Endothelial cell of umbilical vein (primary cell): ENCODE data around the gene MT1M. TPM values are rescaled to one million over a fixed set of nuclear protein-coding genes. Genes with fewer than 3 reads are reported as not detected.

Experiments
- BruUV-seq: library from RNA; stranded (reverse); fragments of 400-500 nt; replicated peaks from 2 replicates; lab custom pipeline; 2021; lab: Mats Ljungman, UMichigan
- CTCF ChIA-PET: fragments of 300-600, 350-600 bp; sonication (Branson Sonifier 250); formaldehyde crosslinking; loops from one replicate; lab custom pipeline; 2021; ENCODE audit warnings: antibody characterized with exemption, inconsistent platforms; lab: Charles Lee
- POLR2A ChIA-PET: fragments of 300-600, 350-600 bp; sonication (Branson Sonifier 250); formaldehyde crosslinking; loops from one replicate; lab custom pipeline; 2021; ENCODE audit warnings: antibody characterized with exemption, inconsistent platforms; lab: Charles Lee
- DNase-seq: peaks from one replicate; pipeline ENCODE4 v3.0.0-alpha.2; 2011; ENCODE audit warnings: low read depth, low spot score
- FAIRE-seq: peaks from 2 replicates; lab custom pipeline; 2011; peaks lifted over from hg19 to GRCh38; lab: Jason Lieb, UNC
- H2AFZ ChIP-seq: 2 replicates; pipeline ENCODE4 v1.6.0; 2012; ENCODE audit warnings: low read depth, low read length, control low read depth, inconsistent platforms
- H3K27ac ChIP-seq: 2 replicates; pipeline ENCODE4 v1.5.1; 2011; ENCODE audit warnings: low read depth, mild to moderate bottlenecking, control low read depth, low read length, moderate library complexity; ENCODE audit not compliant: insufficient read depth
- H3K27me3 ChIP-seq, 2 experiments: 2 replicates each; pipeline versions ENCODE4 v1.6.0 to v1.6.1; 2011; ENCODE audit warnings: low read length in 2 of 2, mixed read lengths in 1 of 2; ENCODE audit not compliant: control insufficient read depth in 2 of 2, insufficient read depth in 2 of 2
- H3K36me3 ChIP-seq, 2 experiments: 2 replicates in 1 of 2; 3 replicates in 1 of 2; pipeline ENCODE4 v1.5.1; 2011; ENCODE audit warnings: low read length in 2 of 2, mild to moderate bottlenecking in 1 of 2, moderate library complexity in 1 of 2; ENCODE audit not compliant: control insufficient read depth in 2 of 2, insufficient read depth in 2 of 2; ENCODE audit errors: extremely low read depth in 1 of 2
- H3K4me1 ChIP-seq: 3 replicates; pipeline ENCODE4 v1.5.1; 2011; ENCODE audit warnings: mild to moderate bottlenecking, low read length; ENCODE audit not compliant: control insufficient read depth, insufficient read depth; ENCODE audit errors: extremely low read depth
- H3K4me2 ChIP-seq: 2 replicates; pipeline ENCODE4 v1.6.1; 2011; ENCODE audit warnings: low read length, control low read depth, mixed read lengths; ENCODE audit not compliant: insufficient read depth
- H3K4me3 ChIP-seq, 3 experiments: fragments of 200-600 bp in 1 of 3; sonication (generic), shearing (Covaris generic) in 1 of 3; replicated peaks in 1 of 3; 2 replicates each; pipeline ENCODE4 v1.5.1; 2011 to 2016; ENCODE audit warnings: control low read depth in 3 of 3, low read length in 3 of 3, mild to moderate bottlenecking in 2 of 3, inconsistent platforms in 1 of 3, low read depth in 1 of 3, moderate library complexity in 1 of 3; ENCODE audit not compliant: insufficient read depth in 1 of 3
- H3K79me2 ChIP-seq: 2 replicates; pipeline ENCODE4 v1.6.0; 2012; ENCODE audit warnings: low read length, inconsistent platforms; ENCODE audit not compliant: control insufficient read depth, insufficient read depth
- H3K9ac ChIP-seq: replicated peaks from 2 replicates; pipeline ENCODE3; 2011; ENCODE audit warnings: low read length, control low read depth; ENCODE audit not compliant: insufficient read depth; ENCODE audit errors: extremely low read depth
- H3K9me1 ChIP-seq: replicated peaks from 3 replicates; pipeline ENCODE4 v1.6.0; 2011; ENCODE audit warnings: mild to moderate bottlenecking, low read length; ENCODE audit not compliant: control insufficient read depth, insufficient read depth; ENCODE audit errors: extremely low read depth
- H3K9me3 ChIP-seq: replicated peaks from 2 replicates; pipeline ENCODE4 v1.5.1; 2012; ENCODE audit warnings: low read length, inconsistent platforms; ENCODE audit not compliant: control insufficient read depth, insufficient read depth
- H4K20me1 ChIP-seq: replicated peaks from 2 replicates; pipeline ENCODE3; 2011; ENCODE audit warnings: mild to moderate bottlenecking, low read length; ENCODE audit not compliant: control insufficient read depth, insufficient read depth; ENCODE audit errors: extremely low read depth
- EZH2 ChIP-seq: IDR thresholded peaks from 2 replicates; pipeline ENCODE4 v1.6.1; 2012; ENCODE audit warnings: borderline replicate concordance, low read depth, mild to moderate bottlenecking, moderate library complexity, low read length, inconsistent platforms; ENCODE audit not compliant: severe bottlenecking
- FOS ChIP-seq: IDR thresholded peaks from 2 replicates; pipeline ENCODE4 v1.6.1; 2011; ENCODE audit warnings: mild to moderate bottlenecking, low read length, moderate library complexity, borderline replicate concordance; ENCODE audit not compliant: insufficient read depth
- GATA2 ChIP-seq: IDR thresholded peaks from 2 replicates; pipeline ENCODE4 v1.7.0; 2011; ENCODE audit warnings: low read depth, mild to moderate bottlenecking, moderate library complexity, mixed read lengths, low read length; ENCODE audit not compliant: insufficient read length, insufficient read depth
- JUN ChIP-seq: IDR thresholded peaks from 2 replicates; pipeline ENCODE4 v1.6.1; 2011; ENCODE audit warnings: borderline replicate concordance, low read depth; ENCODE audit not compliant: insufficient read length, insufficient read depth
- MAX ChIP-seq: IDR thresholded peaks from 2 replicates; pipeline ENCODE4 v1.6.1; 2011; ENCODE audit not compliant: insufficient read depth, insufficient read length
- MYC ChIP-seq: IDR thresholded peaks from one replicate; pipeline ENCODE4 v1.6.1; 2011; ENCODE audit warnings: mild to moderate bottlenecking, low read depth, low read length
- POLR2A ChIP-seq: IDR thresholded peaks from 2 replicates; pipeline ENCODE4 v1.6.1; 2012; ENCODE audit warnings: low read depth, mild to moderate bottlenecking, control low read depth, low read length
- POLR2AphosphoS5 ChIP-seq: IDR thresholded peaks from 2 replicates; pipeline ENCODE4 v1.6.1; 2012; ENCODE audit warnings: low read depth, mild to moderate bottlenecking, control low read depth, low read length, moderate library complexity; ENCODE audit not compliant: insufficient read depth
- dilution Hi-C: fragments of 300-500 bp; cut with MboI; formaldehyde crosslinking; loops from one replicate; pipeline ENCODE4 v1.15.0; 2019; ENCODE audit warnings: low sequenced_read_pairs; ENCODE audit not compliant: extremely low pct_ligation_motif_present
- intact Hi-C: fragments of 100-400 bp; cut with micrococcal nuclease; formaldehyde crosslinking; loops from one replicate; pipeline ENCODE4 v1.10.0; 2022
- polyA plus RNA-seq, 4 experiments: library from polyadenylated mRNA; depleted of rRNA in 3 of 4; stranded (reverse) in 3 of 4; unstranded in 1 of 4; fragments of >200 nt; gene quantifications; 2 replicates each; pipeline versions ENCODE4 v1.2.1 to v1.2.3, GENCODE V29; 2011 to 2012; ENCODE audit warnings: missing spikeins in 1 of 4
- total RNA-seq: library from RNA; stranded (reverse); gene quantifications from 2 replicates; pipeline ENCODE4 v1.2.3, GENCODE V29; 2021
- TF ChIP-seq, protein P1 (sequence below), 2 donors: IDR thresholded peaks; 1 replicate in 1 of 2; 2 replicates in 1 of 2; pipeline ENCODE4 v1.5.1; 2011; ENCODE audit warnings: low read length in 2 of 2, mild to moderate bottlenecking in 2 of 2, moderate library complexity in 2 of 2, control low read depth in 1 of 2, inconsistent platforms in 1 of 2, low read depth in 1 of 2; ENCODE audit not compliant: insufficient read depth in 1 of 2; ENCODE audit errors: extremely low read depth in 1 of 2

MT1M gene
- total and polyA plus RNA-seq, 2 donors (not counting 3 experiments of a cell fraction or from before 2014, with no cell fraction given), result 4.3 to 4.6 TPM

GRCh38 chr16:56649271-56649670 lies 16.8 kb downstream of the MT1M start:
- dilution Hi-C loops (no loop called here), intact Hi-C loops (no loop called here)
- no peak overlapping the region for H2AFZ ChIP-seq
- no peaks in the 10 kb centered on the region for H4K20me1 ChIP-seq
- no peak overlapping the region for H3K9ac ChIP-seq
- H3K4me1 ChIP-seq, result no peaks in the 10 kb centered on the region
- DNase-seq (no peak), FAIRE-seq (no peak)
- POLR2A ChIA-PET, result no interaction called here
- H3K36me3 ChIP-seq, result no peaks in the 10 kb centered on the region
- TF ChIP-seq GATA2 (no peak), FOS (no peak), POLR2AphosphoS5 (no peak), EZH2 (no peak), POLR2A (no peak), MYC (no peak), MAX (no peak), JUN (no peak)
- TF ChIP-seq, protein P1, sequence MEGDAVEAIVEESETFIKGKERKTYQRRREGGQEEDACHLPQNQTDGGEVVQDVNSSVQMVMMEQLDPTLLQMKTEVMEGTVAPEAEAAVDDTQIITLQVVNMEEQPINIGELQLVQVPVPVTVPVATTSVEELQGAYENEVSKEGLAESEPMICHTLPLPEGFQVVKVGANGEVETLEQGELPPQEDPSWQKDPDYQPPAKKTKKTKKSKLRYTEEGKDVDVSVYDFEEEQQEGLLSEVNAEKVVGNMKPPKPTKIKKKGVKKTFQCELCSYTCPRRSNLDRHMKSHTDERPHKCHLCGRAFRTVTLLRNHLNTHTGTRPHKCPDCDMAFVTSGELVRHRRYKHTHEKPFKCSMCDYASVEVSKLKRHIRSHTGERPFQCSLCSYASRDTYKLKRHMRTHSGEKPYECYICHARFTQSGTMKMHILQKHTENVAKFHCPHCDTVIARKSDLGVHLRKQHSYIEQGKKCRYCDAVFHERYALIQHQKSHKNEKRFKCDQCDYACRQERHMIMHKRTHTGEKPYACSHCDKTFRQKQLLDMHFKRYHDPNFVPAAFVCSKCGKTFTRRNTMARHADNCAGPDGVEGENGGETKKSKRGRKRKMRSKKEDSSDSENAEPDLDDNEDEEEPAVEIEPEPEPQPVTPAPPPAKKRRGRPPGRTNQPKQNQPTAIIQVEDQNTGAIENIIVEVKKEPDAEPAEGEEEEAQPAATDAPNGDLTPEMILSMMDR (IDR thresholded peaks at IDR 0.05; ENCODE audit: extremely low read depth in 1 of 2, insufficient read depth in 1 of 2, low read depth in 1 of 2, low read length in 2 of 2), result no peak
- H3K4me3 ChIP-seq, result no peak overlapping the region
- no peak overlapping the region for H3K4me2 ChIP-seq
- H3K79me2 ChIP-seq, result no peaks in the 10 kb centered on the region
- no peaks in the 10 kb centered on the region for H3K9me1 ChIP-seq
- no peak overlapping the region for H3K27ac ChIP-seq
- no TSS peak for BruUV-seq
- H3K27me3 ChIP-seq, result peaks cover 46 to 59% of the 10 kb centered on the region in 2 experiments
- CTCF ChIA-PET, result interaction anchor here (1.1 kb wide), 1 partner anchor 52 kb away, joined by 4 read pairs; no protein-coding TSS in a partner anchor
- H3K9me3 ChIP-seq, result no peaks in the 10 kb centered on the region
